Measurements from ENCODE around the gene LPP. TPM values are rescaled to one million over a fixed set of nuclear protein-coding genes. Genes with fewer than 3 reads are reported as not detected.
A peak's percentile ranks its signal among the peaks of the same experiment; 100 is the strongest.

The LPP gene
- total and polyA plus RNA-seq, 9 of the 15 experiments (the other 6 are each of a cell fraction or from before 2014, with no cell fraction given), result 0.07 to 0.18 TPM; not detected in 7

GRCh38 chr3:188486952-188487351 is 333.0 kb downstream of the LPP start:
- H3K9me1 ChIP-seq (ENCODE audit: control insufficient read depth, insufficient read depth, low read length), result no peaks in the 10 kb centered on the region
- no peaks in the 10 kb centered on the region for H3K79me2 ChIP-seq (ENCODE audit: control insufficient read depth, insufficient read depth, low read length)
- CTCF ChIA-PET (ENCODE audit: low intra/inter-chr PET ratio), result no interaction called here
- 7% methylated on average over 3 of the region's 3 CpGs for WGBS (ENCODE audit: insufficient coverage, low coverage, missing lambda C conversion rate)
- no peak overlapping the region for H3K4me3 ChIP-seq
- DNase-seq (ENCODE audit: extremely low read depth in 1 of 4, low spot score in 3 of 4) (no peak), ATAC-seq (no peak), FAIRE-seq (no peak)
- H4K20me1 ChIP-seq (replicated peaks; ENCODE audit: control insufficient read depth, insufficient read depth, low read length), result no peaks in the 10 kb centered on the region
- TF ChIP-seq CEBPB (tag; IDR thresholded peaks at IDR 0.05) (peak; percentile 66), CEBPG (CRISPR knock-in tag; IDR thresholded peaks at IDR 0.05) (no peak), CEBPG (tag; conservative IDR thresholded peaks at IDR 0.05 in 1 of 2, IDR thresholded peaks at IDR 0.05 in 1 of 2) (peak in 1 of 2 experiments; percentile 84; a peak in 2 of 4 replicates), ZNF644 (tag; IDR thresholded peaks at IDR 0.05; ENCODE audit: low read depth) (no peak), BRCA1 (IDR thresholded peaks at IDR 0.05) (no peak), BRCA1 (CRISPR knock-in tag; IDR thresholded peaks at IDR 0.05) (no peak), ZBTB40 (IDR thresholded peaks at IDR 0.05) (no peak), ZBTB40 (CRISPR knock-in tag; IDR thresholded peaks at IDR 0.05) (no peak)
- TF ChIP-seq, protein P1, sequence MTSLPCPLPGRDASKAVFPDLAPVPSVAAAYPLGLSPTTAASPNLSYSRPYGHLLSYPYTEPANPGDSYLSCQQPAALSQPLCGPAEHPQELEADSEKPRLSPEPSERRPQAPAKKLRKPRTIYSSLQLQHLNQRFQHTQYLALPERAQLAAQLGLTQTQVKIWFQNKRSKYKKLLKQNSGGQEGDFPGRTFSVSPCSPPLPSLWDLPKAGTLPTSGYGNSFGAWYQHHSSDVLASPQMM (CRISPR knock-in tag; IDR thresholded peaks at IDR 0.05), result no peak
- H3K27me3 ChIP-seq (ENCODE audit: control insufficient read depth in 2 of 2, insufficient read depth in 2 of 2, low read length in 2 of 2), result no peaks in the 10 kb centered on the region
- no peak overlapping the region for H3K9ac ChIP-seq (ENCODE audit: insufficient read depth in 1 of 2, low read depth in 2 of 2, low read length in 2 of 2)
- no peaks in the 10 kb centered on the region for H3K9me3 ChIP-seq (replicated peaks; ENCODE audit: control insufficient read depth, insufficient read depth, low read depth, low read length)
- H3K4me2 ChIP-seq (ENCODE audit: insufficient read depth, low read length), result no peak overlapping the region
- no peak overlapping the region for H2AFZ ChIP-seq (ENCODE audit: low read depth, low read length)
- no peak overlapping the region for H3K27ac ChIP-seq (ENCODE audit: extremely low read depth, low read depth, low read length)
- in situ Hi-C loops (cut with MboI) (no loop called here), intact Hi-C loops (cut with micrococcal nuclease) (no loop called here)
- H3K36me3 ChIP-seq (ENCODE audit: control insufficient read depth, insufficient read depth, low read length), result no peaks in the 10 kb centered on the region
- H3K4me1 ChIP-seq (replicated peaks in 1 of 2; ENCODE audit: control insufficient read depth in 2 of 2, insufficient read depth in 2 of 2, low read length in 2 of 2), result no peaks in the 10 kb centered on the region
- no TSS peak for BruUV-seq (replicated peaks)
- POLR2A ChIA-PET, result no interaction called here

All from K562 (cell line).